Upper lobe of left lung (tissue), 6 donors: Measurements from ENCODE around the gene BRK1. TPM values are rescaled to one million over a fixed set of nuclear protein-coding genes. Genes with fewer than 3 reads are reported as not detected.
"Not testable (repeated sequence)": the region's sequence is repeated elsewhere in the genome, so short reads cannot be mapped to it uniquely, and the experiment has no call there.

Experiments
- ATAC-seq, 2 donors: fragments of 200-7000 bp; cut with Tn5 transposase; one replicate each; pipeline ENCODE4 v1.9.1; 2022; ENCODE audit warnings: mild to moderate bottlenecking in 2 of 2, moderate library complexity in 2 of 2; ENCODE audit not compliant: low FRiP score in 2 of 2
- DNase-seq, 2 donors: peaks; one replicate each; pipeline ENCODE4 v3.0.0-alpha.2; 2019 to 2020
- H3K27ac ChIP-seq, 4 donors: fragments of 200-600 bp; sonication (generic); one replicate each; pipeline ENCODE4 v1.5.1; 2016 to 2019
- H3K27me3 ChIP-seq, 4 donors: fragments of 200-600 bp; sonication (generic); one replicate each; pipeline ENCODE4 v1.5.1; 2017 to 2019
- H3K36me3 ChIP-seq, 4 donors: fragments of 200-600 bp; sonication (generic); one replicate each; pipeline ENCODE4 v1.5.1; 2016 to 2019
- H3K4me1 ChIP-seq, 4 donors: fragments of 200-600 bp; sonication (generic); one replicate each; pipeline ENCODE4 v1.5.1; 2018 to 2019
- H3K4me3 ChIP-seq, 4 donors: fragments of 200-600 bp; sonication (generic); one replicate each; pipeline ENCODE4 v1.5.1; 2017 to 2019; ENCODE audit warnings: mild to moderate bottlenecking in 2 of 4, moderate library complexity in 1 of 4
- H3K9me3 ChIP-seq, 4 donors: fragments of 200-600 bp; sonication (generic); one replicate each; pipeline ENCODE4 v1.5.1; 2018 to 2019
- CTCF ChIP-seq, 6 experiments: fragments of 450-650 bp in 4 of 6; fragments of 200-600 bp in 2 of 6; sonication (generic) in 2 of 6; IDR thresholded peaks; one replicate each; pipeline ENCODE4 v1.5.1; 2016 to 2019; ENCODE audit warnings: antibody characterized with exemption in 6 of 6
- EP300 ChIP-seq, 4 donors: sonication (generic); formaldehyde crosslinking; IDR thresholded peaks; one replicate each; pipeline ENCODE4 v1.5.1; 2017; ENCODE audit warnings: antibody characterized with exemption in 4 of 4, control low read depth in 2 of 4
- POLR2A ChIP-seq, 4 donors: fragments of 450-650 bp; IDR thresholded peaks; one replicate each; pipeline ENCODE4 v1.5.1; 2016 to 2017; ENCODE audit warnings: antibody characterized with exemption in 4 of 4, mild to moderate bottlenecking in 2 of 4
- POLR2AphosphoS5 ChIP-seq, 2 donors: sonication (generic); formaldehyde crosslinking; IDR thresholded peaks; one replicate each; pipeline ENCODE4 v1.5.1; 2017; ENCODE audit warnings: antibody characterized with exemption in 2 of 2
- WGBS, 2 donors: methylation state at CpG; one replicate each; pipeline ENCODE4 v1.1.5; 2017 to 2018; 5-methylcytosine and 5-hydroxymethylcytosine counted together
- total RNA-seq, 6 donors: library from RNA; depleted of rRNA in 4 of 6; stranded (reverse); fragments of >200 nt in 4 of 6; gene quantifications; one replicate each; pipeline versions ENCODE4 v1.1.0 to v1.2.1, GENCODE V29; 2016 to 2021
- donor health status: DM: no; HTN: no; CAD: no; lungs with moderate emphysema.
- donor health status: DM: no; HTN: yes; CAD: no; lungs with severe emphysema.

The BRK1 gene
- total RNA-seq, 6 donors from 2014 or later, result 43.3 to 115 (median 81.8) TPM

- WGBS, 2 donors, result 89 to 94% methylated on average over 4 of the region's 4 CpGs
- H3K27ac ChIP-seq, result no peak overlapping the region
- ATAC-seq, result no peak
- TF ChIP-seq EP300 (IDR thresholded peaks at IDR 0.05) (no peak), POLR2AphosphoS5 (IDR thresholded peaks at IDR 0.05) (no peak), POLR2A (IDR thresholded peaks at IDR 0.05) (no peak), CTCF (IDR thresholded peaks at IDR 0.05) (no peak)
- no peak overlapping the region for H3K4me3 ChIP-seq
- no peaks in the 10 kb centered on the region for H3K27me3 ChIP-seq
- no peaks in the 10 kb centered on the region for H3K36me3 ChIP-seq
- H3K9me3 ChIP-seq, result no peaks in the 10 kb centered on the region
- H3K4me1 ChIP-seq, result no peaks in the 10 kb centered on the region
- DNase-seq, result no peak
Observed at GRCh38 chr3:10088256-10088655, 27.2 kb upstream of the BRK1 start.

DNA sequence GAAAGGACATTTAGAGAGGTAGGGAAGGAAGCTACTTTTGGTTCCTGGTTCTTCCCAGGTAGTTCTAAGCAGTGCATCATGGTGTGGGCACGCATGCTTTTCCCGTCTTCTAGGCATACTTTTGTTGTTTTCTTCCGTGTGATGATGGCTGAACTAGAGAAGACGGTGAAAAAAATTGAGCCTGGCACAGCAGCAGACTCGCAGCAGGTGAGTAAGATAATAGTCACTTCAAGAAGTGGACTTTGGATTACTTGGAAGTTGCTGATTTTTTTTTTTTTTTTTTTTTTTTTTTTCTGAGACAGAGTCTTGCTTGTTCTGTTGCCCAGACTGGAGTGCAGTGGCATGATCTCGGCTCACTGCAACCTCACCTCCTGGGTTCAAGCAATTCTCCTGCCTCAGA lies 25.3 kb upstream of the BRK1 start:
- Histone ChIP-seq H3K4me1 (no peaks in the 10 kb centered on the region), H3K27me3 (no peaks in the 10 kb centered on the region), H3K36me3 (no peaks in the 10 kb centered on the region), H3K4me3 (no peak overlapping the region), H3K27ac (no peak overlapping the region), H3K9me3 (no peaks in the 10 kb centered on the region)
- DNase-seq (no peak), ATAC-seq (no peak)
- 94 to 97% methylated on average over 6 of the region's 6 CpGs for WGBS, 2 donors
- TF ChIP-seq EP300 (IDR thresholded peaks at IDR 0.05) (no peak), POLR2AphosphoS5 (IDR thresholded peaks at IDR 0.05) (no peak), POLR2A (IDR thresholded peaks at IDR 0.05) (no peak), CTCF (IDR thresholded peaks at IDR 0.05) (no peak)

DNA sequence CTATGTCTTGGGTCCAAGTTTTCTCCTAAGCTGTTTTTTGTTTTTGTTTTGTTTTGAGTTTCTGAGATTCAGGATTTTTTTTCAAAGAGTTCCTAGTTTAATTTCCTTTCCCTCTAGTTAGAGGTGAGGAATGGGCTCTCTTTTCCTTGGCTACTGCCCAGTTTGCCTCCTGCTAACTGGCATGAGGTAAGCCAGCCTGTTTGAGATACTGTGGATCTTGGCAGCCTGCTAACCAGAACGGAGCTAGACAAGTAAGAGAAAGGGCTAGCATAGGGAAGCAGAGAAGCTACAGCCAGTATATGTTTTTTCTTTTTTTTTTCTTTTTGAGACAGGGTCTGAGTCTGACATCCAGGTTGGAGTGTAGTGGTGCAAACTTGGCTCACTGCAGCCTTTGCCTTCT lies 24.7 kb upstream of the BRK1 start:
- not testable (repeated sequence) for H3K4me1 ChIP-seq, DNase-seq, ATAC-seq, H3K27me3 ChIP-seq, H3K9me3 ChIP-seq, H3K36me3 ChIP-seq, H3K4me3 ChIP-seq, H3K27ac ChIP-seq
- WGBS, 2 donors, result 100% methylated on average over 1 of the region's 1 CpG; no CpG with 5 or more reads in 1 of the 2 donors

DNA sequence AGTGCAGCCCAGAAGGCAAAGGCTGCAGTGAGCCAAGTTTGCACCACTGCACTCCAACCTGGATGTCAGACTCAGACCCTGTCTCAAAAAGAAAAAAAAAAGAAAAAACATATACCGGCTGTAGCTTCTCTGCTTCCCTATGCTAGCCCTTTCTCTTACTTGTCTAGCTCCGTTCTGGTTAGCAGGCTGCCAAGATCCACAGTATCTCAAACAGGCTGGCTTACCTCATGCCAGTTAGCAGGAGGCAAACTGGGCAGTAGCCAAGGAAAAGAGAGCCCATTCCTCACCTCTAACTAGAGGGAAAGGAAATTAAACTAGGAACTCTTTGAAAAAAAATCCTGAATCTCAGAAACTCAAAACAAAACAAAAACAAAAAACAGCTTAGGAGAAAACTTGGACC lies 24.1 kb upstream of the BRK1 start:
- not testable (repeated sequence) for H3K27me3 ChIP-seq, H3K27ac ChIP-seq, H3K4me1 ChIP-seq, H3K4me3 ChIP-seq, ATAC-seq, DNase-seq, H3K36me3 ChIP-seq, H3K9me3 ChIP-seq
- WGBS, 2 donors, result 71 to 100% methylated on average over 1 to 2 of the region's 2 CpGs

DNA sequence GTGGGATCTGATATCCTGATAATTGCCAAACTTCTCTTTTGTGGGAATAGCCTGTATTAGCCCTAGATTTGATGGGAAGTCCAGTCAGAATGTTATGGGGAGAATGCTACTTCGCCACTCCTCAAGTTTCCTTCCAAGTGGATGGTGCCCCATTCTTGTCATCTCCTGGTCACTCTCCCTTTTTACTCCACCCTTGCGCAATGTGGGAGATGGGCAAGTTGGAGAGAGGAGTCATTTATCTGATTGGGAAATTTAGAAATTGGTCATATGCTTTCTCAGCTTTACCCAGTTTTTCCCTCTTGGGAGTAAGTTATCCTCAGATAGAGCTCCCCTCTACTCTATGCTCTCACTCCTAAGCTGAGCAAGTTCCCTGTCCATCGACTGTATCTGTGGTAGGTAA lies 21.8 kb upstream of the BRK1 start:
- Histone ChIP-seq H3K4me3 (no peak overlapping the region), H3K4me1 (no peaks in the 10 kb centered on the region), H3K27me3 (no peaks in the 10 kb centered on the region), H3K9me3 (no peaks in the 10 kb centered on the region), H3K27ac (no peak overlapping the region), H3K36me3 (no peaks in the 10 kb centered on the region)
- 95 to 96% methylated on average over 3 of the region's 3 CpGs for WGBS, 2 donors
- ATAC-seq (no peak), DNase-seq (no peak)
- TF ChIP-seq EP300 (IDR thresholded peaks at IDR 0.05) (no peak), CTCF (IDR thresholded peaks at IDR 0.05) (no peak), POLR2AphosphoS5 (IDR thresholded peaks at IDR 0.05) (no peak), POLR2A (IDR thresholded peaks at IDR 0.05) (no peak)

- 94 to 97% methylated on average over 5 of the region's 5 CpGs for WGBS, 2 donors
Observed at GRCh38 chr3:10099041-10099440, 16.4 kb upstream of the BRK1 start.

More at GRCh38 chr3:10099041-10099440, 16.4 kb upstream of the BRK1 start:
- DNase-seq (no peak), ATAC-seq (no peak)
- H3K4me3 ChIP-seq, result no peak overlapping the region
- H3K36me3 ChIP-seq, result no peaks in the 10 kb centered on the region
- TF ChIP-seq CTCF (IDR thresholded peaks at IDR 0.05) (no peak), POLR2A (IDR thresholded peaks at IDR 0.05) (no peak), EP300 (IDR thresholded peaks at IDR 0.05) (no peak), POLR2AphosphoS5 (IDR thresholded peaks at IDR 0.05) (no peak)
- no peaks in the 10 kb centered on the region for H3K27me3 ChIP-seq
- H3K4me1 ChIP-seq, result no peaks in the 10 kb centered on the region
- H3K9me3 ChIP-seq, result no peaks in the 10 kb centered on the region
- H3K27ac ChIP-seq, result no peak overlapping the region
